ENCODE data around the gene FOXA3. TPM values are rescaled to one million over a fixed set of nuclear protein-coding genes. Genes with fewer than 3 reads are reported as not detected.

FOXA3 gene
- total RNA-seq, 1 experiment from 2014 or later, result 5.8 TPM

DNA sequence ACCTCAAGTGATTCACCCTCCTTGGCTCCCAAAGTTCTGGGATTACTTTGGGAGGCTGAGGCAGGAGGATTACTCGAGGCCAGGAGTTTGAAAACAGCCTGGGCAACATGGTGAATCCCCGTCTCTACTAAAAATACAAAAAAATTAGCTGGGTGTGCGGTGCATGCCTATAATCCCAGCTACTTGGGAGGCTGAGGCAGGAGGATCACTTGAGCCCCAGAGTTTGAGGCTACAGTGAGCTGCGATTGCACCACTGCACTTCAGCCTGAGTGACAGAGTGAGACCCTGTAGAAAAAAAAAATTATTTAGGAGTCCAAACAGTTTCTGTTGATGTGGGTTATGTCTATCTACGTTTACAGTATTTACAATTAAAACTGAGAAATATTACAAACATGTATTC is 6.7 kb downstream of the FOXA3 start:
- H3K4me2 ChIP-seq (ENCODE audit: low read length), result peak overlapping the region; percentile 23; the same call in 1 of the 2 replicates
- ChIA-PET RAD21 (ENCODE audit: low non-redundant PET in 1 of 2, low total read pairs in 2 of 2, uncharacterized antibody in 2 of 2, unreplicated experiment in 2 of 2) (no interaction called here), POLR2A (interaction anchor here (1.2 kb wide), 1 partner anchor 16 kb away, joined by 6 read pairs; the partner anchor contains the start of gene IRF2BP1), CTCF (no interaction called here)
- no peak overlapping the region for H3K4me3 ChIP-seq (replicated peaks in 1 of 2; ENCODE audit: low read depth in 1 of 2, low read length in 2 of 2)
- H3K9ac ChIP-seq (ENCODE audit: low read length), result no peak overlapping the region
- ATAC-seq (no peak), DNase-seq (ENCODE audit: low read depth, low spot score) (no peak)
- no peaks in the 10 kb centered on the region for H3K9me3 ChIP-seq (ENCODE audit: control insufficient read depth in 1 of 2, insufficient read depth in 1 of 2, low read depth in 1 of 2, low read length in 2 of 2)
- H3K4me1 ChIP-seq (ENCODE audit: control insufficient read depth in 1 of 2, insufficient read depth in 2 of 2, low read length in 2 of 2), result peaks cover 0 to 10% of the 10 kb centered on the region in 2 experiments; a peak in 2 of 4 replicates
- H3K27me3 ChIP-seq (ENCODE audit: insufficient read depth, low read length), result no peaks in the 10 kb centered on the region
- H3K79me2 ChIP-seq (ENCODE audit: insufficient read depth, low read length), result no peaks in the 10 kb centered on the region
- H4K20me1 ChIP-seq (ENCODE audit: insufficient read depth), result no peaks in the 10 kb centered on the region
- no TSS peak for BruUV-seq (replicated peaks)
- H2AFZ ChIP-seq (ENCODE audit: low read depth, low read length, poor library complexity, severe bottlenecking), result no peak overlapping the region
- no peaks in the 10 kb centered on the region; a peak in 1 of 4 replicates for H3K36me3 ChIP-seq (ENCODE audit: control insufficient read depth in 1 of 2, insufficient read depth in 2 of 2, low read length in 2 of 2)
- H3K27ac ChIP-seq (ENCODE audit: low read depth, low read length), result no peak overlapping the region
- intact Hi-C loops (cut with micrococcal nuclease), result no loop called here
- TF ChIP-seq REST (IDR thresholded peaks at IDR 0.05; ENCODE audit: low read depth) (no peak), ATF3 (IDR thresholded peaks at IDR 0.05) (no peak), SRF (IDR thresholded peaks at IDR 0.05; ENCODE audit: low read depth) (no peak)
- no peaks in the 10 kb centered on the region for H3K9me2 ChIP-seq (ENCODE audit: insufficient read depth)
